ENCODE results near the gene PPP1R12B.

Gene PPP1R12B

GRCh38 chr1:202348509-202349205 is at the start of gene PPP1R12B:
Gene PPP1R12B, plus strand, starts transcription at chr1:202348699. Its CDS starts 153 bp downstream, at chr1:202348852.
- peak; percentile 97 for DNase-seq

- DNase-seq = no peak
These were observed 46.3 kb upstream of the PPP1R12B start for GRCh38 chr1:202302166-202302565.

GRCh38 chr1:202304375-202304774 is 44.1 kb upstream of the PPP1R12B start:
- DNase-seq = no peak

GRCh38 chr1:202305168-202305567 is 43.3 kb upstream of the PPP1R12B start:
- DNase-seq = no peak

GRCh38 chr1:202306535-202307345 is 41.8 kb upstream of the PPP1R12B start:
- no peak for DNase-seq

- no peak for DNase-seq
These were observed 38.3 kb upstream of the PPP1R12B start for GRCh38 chr1:202310071-202310725.

GRCh38 chr1:202310746-202311145 is 37.8 kb upstream of the PPP1R12B start:
- DNase-seq = no peak

GRCh38 chr1:202311875-202312635 is 36.4 kb upstream of the PPP1R12B start:
- no peak for DNase-seq

- DNase-seq = peak; percentile 62
These were observed 32.8 kb upstream of the PPP1R12B start for GRCh38 chr1:202315576-202316168.

GRCh38 chr1:202316186-202316585 is 32.3 kb upstream of the PPP1R12B start:
- DNase-seq = no peak

- no peak for DNase-seq
These were observed 30.3 kb upstream of the PPP1R12B start for GRCh38 chr1:202317941-202318925.

DNA sequence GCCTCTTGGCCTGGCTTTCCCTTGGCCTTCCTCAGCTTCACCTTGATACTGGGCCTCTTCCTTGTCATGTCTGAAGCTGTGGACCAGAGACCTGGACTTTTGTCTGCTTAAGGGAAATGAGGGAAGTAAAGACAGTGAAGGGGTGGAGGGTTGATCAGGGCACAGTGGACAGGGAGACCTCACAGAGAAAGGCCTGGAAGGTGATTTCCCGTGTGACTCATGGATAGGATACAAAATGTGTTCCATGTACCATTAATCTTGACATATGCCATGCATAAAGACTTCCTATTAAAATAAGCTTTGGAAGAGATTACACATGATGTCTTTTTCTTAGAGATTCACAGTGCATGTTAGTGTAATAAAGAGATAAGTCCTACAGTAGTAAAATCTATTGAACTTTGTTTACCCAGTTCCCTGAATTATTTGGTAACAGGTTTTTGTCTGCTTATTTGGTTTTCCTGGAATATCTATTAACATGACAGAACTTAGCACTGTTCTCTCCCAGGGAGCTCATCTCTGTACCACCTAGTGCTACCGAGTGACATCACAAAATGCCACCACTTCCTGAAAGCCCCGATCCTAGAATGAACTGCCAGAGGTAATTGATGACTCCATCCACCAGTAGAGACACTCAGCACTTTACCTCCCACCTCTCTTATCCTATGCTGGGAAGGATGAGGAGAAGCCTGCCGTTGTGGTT is 29.0 kb upstream of the PPP1R12B start:
- DNase-seq = no peak

DNA sequence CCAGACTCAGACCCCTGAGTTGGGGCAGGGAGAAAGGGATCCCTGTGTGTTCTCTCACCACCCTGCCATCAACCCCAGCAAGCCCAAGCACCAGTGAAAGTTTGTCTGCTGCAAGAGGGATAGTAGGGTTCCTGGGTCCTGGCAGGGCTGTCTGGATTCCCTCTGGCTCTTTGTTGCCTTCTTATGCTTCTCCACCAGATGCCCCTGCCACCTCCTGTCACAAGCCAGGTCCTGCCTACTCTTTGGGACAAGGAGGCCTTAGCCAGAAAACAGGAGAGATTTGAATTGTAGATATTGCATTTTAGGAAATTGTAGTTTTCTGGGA is 28.5 kb upstream of the PPP1R12B start:
- DNase-seq = no peak

DNA sequence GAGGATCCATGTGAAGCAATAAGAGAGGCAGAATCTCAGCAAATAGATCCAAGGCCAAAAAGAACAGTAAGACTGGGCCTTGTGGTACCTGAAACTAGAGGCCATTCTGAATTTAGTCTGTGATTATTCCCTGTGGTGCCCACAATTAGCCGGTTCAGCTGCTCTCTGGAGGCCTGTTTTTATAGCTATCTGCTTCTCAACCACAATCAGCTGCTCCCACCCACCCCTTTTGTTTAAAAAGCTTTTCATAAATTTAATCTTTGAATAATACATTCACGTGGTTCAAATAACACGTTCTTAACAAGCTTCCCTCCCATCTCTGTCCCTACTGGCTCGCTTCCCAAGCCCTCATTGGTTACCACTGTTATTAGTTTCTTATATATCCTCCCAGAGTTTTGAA is 24.8 kb upstream of the PPP1R12B start:
- DNase-seq = no peak

GRCh38 chr1:202324646-202325045 is 23.9 kb upstream of the PPP1R12B start:
- no peak for DNase-seq

- no peak for DNase-seq
These were observed 18.6 kb upstream of the PPP1R12B start for GRCh38 chr1:202329891-202330290.

GRCh38 chr1:202333861-202334260 is 14.6 kb upstream of the PPP1R12B start:
- DNase-seq = no peak

GRCh38 chr1:202343652-202344349 is 4.7 kb upstream of the PPP1R12B start:
- no peak for DNase-seq

GRCh38 chr1:202348005-202348508 is 442 bp upstream of the PPP1R12B start:
- DNase-seq = no peak

All from CD4-positive, alpha-beta T cell treated with Interferon gamma for 1 hour (primary cell).